Metanephros (tissue), 2 donors: ENCODE results near the gene HELZ. TPM values are rescaled to one million over a fixed set of nuclear protein-coding genes. Genes with fewer than 3 reads are reported as not detected.

Experiments used
- small RNA-seq: library from RNA; depleted of rRNA; stranded (forward); fragments of <200 nt; gene quantifications from one replicate; pipeline ENCODE3, GENCODE V24; 2014; ENCODE audit warnings: low replicate concordance
- total RNA-seq: library from RNA; depleted of rRNA; stranded (reverse); fragments of >200 nt; gene quantifications from one replicate; pipeline ENCODE4 v1.2.3, GENCODE V29; 2014

The HELZ gene
- total RNA-seq = 72.0 TPM

GRCh38 chr17:67245073-67245693 is at the start of gene HELZ:
TSS of gene HELZ (minus strand) at chr17:67245196. CDS start at chr17:67218804, 26,392 bp downstream.

GRCh38 chr17:67044016-67044772 is 200.8 kb downstream of the HELZ start, which contains the start of gene CACNG1:
TSS of gene CACNG1 (plus strand) at chr17:67044554. CDS start at chr17:67044661, 107 bp downstream.

Small RNA genes lying within 50 kb of the gene (small RNA-seq; reads per million reads assigned to genes)
- not detected for gene AC007448.1
- not detected for gene RF00393
- gene RNA5SP447 = not detected

Other genes starting within 250 kb of the HELZ start
- gene CACNG1, start 200.6 kb downstream of the HELZ start, total RNA-seq = 25.8 TPM
- 26.2 TPM for gene PSMD12, start 121.4 kb upstream of the HELZ start, total RNA-seq
- gene PITPNC1, start 132.1 kb upstream of the HELZ start, total RNA-seq = 13.4 TPM